Neuron (in vitro differentiated cells): Measurements from ENCODE around the gene ABCA6.

Experiments used
- H2AFZ ChIP-seq: one replicate; pipeline ENCODE4 v1.6.1; 2013; ENCODE audit warnings: low read depth, mild to moderate bottlenecking, inconsistent platforms, low read length, moderate library complexity
- H3K27me3 ChIP-seq: one replicate; pipeline ENCODE4 v1.6.1; 2013; ENCODE audit warnings: low read length; ENCODE audit not compliant: insufficient read depth
- H3K36me3 ChIP-seq: one replicate; pipeline ENCODE4 v1.6.1; 2013; ENCODE audit warnings: low read length; ENCODE audit not compliant: insufficient read depth
- H3K4me1 ChIP-seq: one replicate; pipeline ENCODE4 v1.6.1; 2013; ENCODE audit warnings: low read length; ENCODE audit not compliant: insufficient read depth
- H3K4me3 ChIP-seq: 2 replicates; pipeline ENCODE4 v1.5.1; 2013; ENCODE audit warnings: mild to moderate bottlenecking, low read length, moderate library complexity
- H3K9me3 ChIP-seq: one replicate; pipeline ENCODE4 v1.6.1; 2013; ENCODE audit warnings: low read length

Gene ABCA6

DNA sequence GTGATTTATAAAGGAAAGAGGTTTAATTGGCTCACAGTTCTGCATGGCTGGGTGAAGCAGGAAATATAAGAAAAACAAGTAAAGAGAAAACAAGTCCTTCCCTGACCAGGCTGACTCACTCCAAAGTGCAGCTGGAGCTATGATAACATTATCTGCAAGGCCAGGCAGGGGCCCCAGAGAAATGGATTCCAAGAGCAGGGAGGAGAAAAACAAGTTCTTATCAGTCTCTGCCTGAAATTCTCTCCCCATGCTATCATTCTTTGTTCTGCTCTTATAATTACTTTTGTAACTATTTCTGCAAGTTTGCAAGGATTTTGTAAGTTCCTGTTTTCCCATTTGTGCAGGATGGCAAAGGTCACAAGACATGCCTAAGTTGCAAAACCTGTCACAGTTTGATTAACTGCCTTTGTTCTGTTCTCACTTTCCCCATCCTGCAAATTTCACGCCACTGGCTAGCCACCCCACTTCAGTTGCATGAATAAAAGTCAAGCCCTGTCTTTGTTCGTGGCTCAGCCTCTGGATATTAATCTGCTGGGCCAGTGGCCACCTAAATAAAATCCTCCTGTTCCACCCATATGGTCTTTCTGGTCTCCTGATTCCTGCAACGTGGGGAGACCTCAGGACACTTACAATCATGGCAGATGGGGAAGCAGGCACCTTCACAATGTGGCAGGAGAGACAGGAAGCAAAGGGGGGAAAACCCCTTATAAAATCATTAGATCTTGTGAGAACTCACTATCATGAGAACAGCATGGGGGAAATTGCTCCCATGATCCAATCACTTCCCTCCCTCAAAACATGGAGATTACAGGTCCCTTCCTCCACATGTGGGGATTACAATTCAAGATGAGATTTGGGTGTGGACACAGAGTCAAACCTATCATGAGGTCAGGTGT is 94.1 kb downstream of the ABCA6 start:
- H3K4me3 ChIP-seq: no peak overlapping the region
- H3K36me3 ChIP-seq: no peaks in the 10 kb centered on the region
- no peak overlapping the region for H2AFZ ChIP-seq
- peaks cover 10% of the 10 kb centered on the region for H3K4me1 ChIP-seq
- no peaks in the 10 kb centered on the region for H3K27me3 ChIP-seq
- no peaks in the 10 kb centered on the region for H3K9me3 ChIP-seq

DNA sequence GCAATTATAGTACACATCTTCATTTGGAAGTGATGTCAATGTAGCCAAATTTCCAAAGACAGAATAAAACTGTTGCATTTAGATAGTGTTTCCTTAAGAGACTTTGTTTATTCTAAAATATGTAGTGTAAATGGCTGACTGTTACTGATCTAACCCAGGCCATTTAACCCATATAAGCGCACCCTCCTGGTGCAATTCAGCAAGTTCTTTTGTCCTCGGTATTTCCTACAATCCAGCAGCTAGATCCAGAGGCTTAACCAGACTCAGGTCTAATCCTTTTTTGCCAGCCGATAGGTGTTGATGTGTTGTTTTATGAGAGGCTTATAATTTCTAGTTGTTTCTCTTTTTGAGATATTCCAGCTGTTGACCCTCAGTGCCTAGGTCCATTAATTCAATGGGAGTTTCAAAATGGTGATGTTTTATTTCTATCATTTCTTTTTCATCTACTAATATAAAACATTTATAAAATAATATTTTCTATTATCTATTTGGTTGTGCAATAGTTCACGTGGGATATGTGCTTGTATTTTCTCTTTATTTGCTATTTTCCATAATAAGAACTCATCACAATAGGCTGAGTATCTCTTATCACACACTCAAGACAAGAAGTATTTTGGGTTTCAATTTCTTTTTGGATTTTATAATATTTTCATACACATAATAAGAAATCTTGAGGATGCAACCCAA is 95.4 kb downstream of the ABCA6 start:
- peaks cover 10% of the 10 kb centered on the region for H3K4me1 ChIP-seq
- H3K27me3 ChIP-seq: no peaks in the 10 kb centered on the region
- H3K9me3 ChIP-seq: no peaks in the 10 kb centered on the region
- no peak overlapping the region for H2AFZ ChIP-seq
- no peak overlapping the region for H3K4me3 ChIP-seq
- no peaks in the 10 kb centered on the region for H3K36me3 ChIP-seq

DNA sequence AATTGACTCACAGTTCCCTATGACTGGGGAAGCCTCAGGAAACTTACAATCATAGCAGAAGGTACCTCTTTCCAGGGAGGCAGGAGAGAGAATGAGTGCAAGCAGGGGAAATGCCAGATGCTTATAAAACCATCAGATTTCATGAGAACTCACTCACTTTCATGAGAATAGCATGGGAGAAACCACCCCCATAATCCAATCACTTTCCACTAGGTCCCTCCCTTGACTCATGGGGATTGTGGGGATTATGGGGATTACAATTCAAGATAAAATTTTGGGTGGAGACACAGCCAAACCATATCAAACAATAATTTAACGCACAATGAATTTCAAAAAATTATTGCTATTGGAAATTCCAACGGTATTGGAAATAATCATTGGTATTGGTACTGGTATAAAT is 96.0 kb downstream of the ABCA6 start:
- no peaks in the 10 kb centered on the region for H3K36me3 ChIP-seq
- no peak overlapping the region for H3K4me3 ChIP-seq
- no peaks in the 10 kb centered on the region for H3K27me3 ChIP-seq
- H3K9me3 ChIP-seq: no peaks in the 10 kb centered on the region
- peaks cover 7% of the 10 kb centered on the region for H3K4me1 ChIP-seq
- no peak overlapping the region for H2AFZ ChIP-seq

DNA sequence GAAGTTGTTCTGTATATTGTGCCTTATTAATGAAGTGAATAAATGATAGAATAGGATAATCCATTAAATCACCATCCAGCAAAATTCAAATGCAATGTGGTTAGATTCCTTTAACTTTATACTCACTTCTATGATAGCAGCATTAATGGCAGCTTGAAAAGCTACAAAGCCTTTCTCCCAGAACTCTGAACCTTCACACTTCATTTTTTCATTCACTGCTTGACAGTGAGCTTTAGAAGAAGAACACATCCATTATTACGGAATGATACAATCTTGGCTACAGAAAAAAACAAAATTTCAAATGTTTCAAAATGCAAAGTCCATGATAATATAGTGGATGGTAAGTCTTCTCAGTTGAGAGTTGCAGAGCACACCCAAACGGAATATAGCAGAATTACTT is 97.3 kb downstream of the ABCA6 start:
- no peak overlapping the region for H2AFZ ChIP-seq
- no peaks in the 10 kb centered on the region for H3K36me3 ChIP-seq
- H3K27me3 ChIP-seq: no peaks in the 10 kb centered on the region
- no peak overlapping the region for H3K4me3 ChIP-seq
- peaks cover 7% of the 10 kb centered on the region for H3K4me1 ChIP-seq
- no peaks in the 10 kb centered on the region for H3K9me3 ChIP-seq

DNA sequence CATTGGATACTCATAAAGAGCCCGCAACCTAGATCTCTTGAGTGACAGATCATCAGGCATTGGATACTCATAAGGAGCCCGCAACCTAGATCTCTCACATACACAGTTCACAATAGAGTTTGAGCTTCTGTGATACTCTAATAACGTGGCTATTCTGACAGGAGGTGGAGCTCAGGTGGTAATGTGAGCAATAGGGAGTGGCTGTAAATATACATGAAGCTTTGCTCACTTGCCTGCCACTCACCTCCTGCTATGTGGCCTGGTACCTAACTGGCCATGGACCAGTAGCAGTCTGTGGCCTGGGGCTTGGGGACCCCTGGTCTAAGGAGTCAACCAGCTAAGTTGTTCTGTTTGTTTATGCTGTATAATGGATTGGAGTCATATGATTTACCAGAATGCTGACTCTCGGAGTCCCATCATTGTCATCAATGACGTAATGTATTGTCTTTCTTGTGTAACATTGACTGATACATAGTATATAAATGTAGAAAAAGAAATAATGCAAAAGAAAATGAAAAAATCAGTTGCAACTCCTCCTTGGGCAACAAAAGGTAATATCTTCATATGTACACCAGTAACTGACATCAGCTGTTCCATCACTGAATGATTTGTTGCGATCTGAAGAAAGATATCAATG is 98.5 kb downstream of the ABCA6 start:
- Histone ChIP-seq H3K27me3 (no peaks in the 10 kb centered on the region), H3K4me3 (no peak overlapping the region), H3K36me3 (no peaks in the 10 kb centered on the region), H3K9me3 (no peaks in the 10 kb centered on the region), H3K4me1 (peaks cover 7% of the 10 kb centered on the region), H2AFZ (no peak overlapping the region)

DNA sequence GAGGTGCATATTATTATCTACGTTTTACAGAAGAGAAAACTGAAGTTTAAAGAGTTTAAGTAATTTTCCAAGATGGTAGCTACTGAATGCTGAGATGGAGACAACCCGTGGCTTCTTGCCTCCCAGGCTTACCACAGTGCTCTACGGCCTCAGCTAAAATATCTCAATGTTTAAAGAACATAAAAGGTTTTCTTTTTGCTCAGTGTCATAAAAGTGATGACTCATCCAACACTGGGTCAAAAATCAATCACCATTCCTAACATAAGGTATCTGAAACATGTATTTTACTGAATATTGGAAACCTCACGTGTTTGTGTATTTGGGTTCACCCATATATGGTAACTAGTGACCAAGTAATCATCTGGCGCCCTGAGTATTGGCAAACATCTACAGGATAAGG is 99.4 kb downstream of the ABCA6 start:
- H3K4me1 ChIP-seq: peaks cover 3% of the 10 kb centered on the region
- H3K4me3 ChIP-seq: no peak overlapping the region
- H3K27me3 ChIP-seq: no peaks in the 10 kb centered on the region
- no peaks in the 10 kb centered on the region for H3K9me3 ChIP-seq
- H3K36me3 ChIP-seq: no peaks in the 10 kb centered on the region
- H2AFZ ChIP-seq: no peak overlapping the region

DNA sequence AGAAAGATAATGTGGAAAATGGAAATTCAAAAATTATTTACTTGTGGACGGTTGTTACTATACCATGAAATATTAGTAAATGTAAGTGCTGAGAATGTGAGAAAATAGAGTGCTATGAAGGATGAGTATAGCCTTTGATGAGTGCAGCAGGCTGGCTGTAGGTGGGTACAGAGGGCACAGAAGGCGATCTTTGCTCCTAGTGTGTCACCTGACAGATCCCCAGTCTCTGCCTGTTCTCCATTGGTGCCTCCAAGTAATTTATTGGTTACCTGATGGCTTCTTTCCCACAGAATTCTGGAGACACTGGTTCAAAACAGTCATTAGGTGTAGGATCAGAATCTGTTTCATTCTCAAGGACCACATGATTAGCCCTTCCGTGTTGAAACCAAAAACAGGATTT is 109.9 kb downstream of the ABCA6 start:
- no peak overlapping the region for H3K4me3 ChIP-seq
- no peaks in the 10 kb centered on the region for H3K4me1 ChIP-seq
- no peaks in the 10 kb centered on the region for H3K27me3 ChIP-seq
- H3K9me3 ChIP-seq: no peaks in the 10 kb centered on the region
- H3K36me3 ChIP-seq: no peaks in the 10 kb centered on the region
- H2AFZ ChIP-seq: no peak overlapping the region

DNA sequence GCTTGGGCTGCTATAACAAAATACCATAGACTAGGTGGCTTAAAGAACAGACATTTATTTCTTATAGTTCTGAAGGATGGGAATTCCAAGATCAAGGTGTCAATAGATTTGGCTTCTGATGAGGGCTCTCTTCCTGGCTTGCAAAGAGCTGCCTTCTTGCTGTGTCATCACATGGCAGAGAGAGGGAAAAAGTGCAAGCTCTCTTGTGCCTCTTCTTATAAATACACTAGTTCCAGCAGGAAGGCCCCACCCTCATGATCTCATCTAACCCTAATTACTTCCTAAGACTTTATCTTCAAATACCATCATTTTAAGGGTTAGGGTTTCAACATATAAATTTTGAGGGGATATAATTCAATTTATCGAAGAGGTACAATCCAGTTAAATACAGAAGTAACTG is 111.5 kb downstream of the ABCA6 start:
- Histone ChIP-seq H2AFZ (no peak overlapping the region), H3K9me3 (no peaks in the 10 kb centered on the region), H3K4me1 (no peaks in the 10 kb centered on the region), H3K36me3 (no peaks in the 10 kb centered on the region), H3K27me3 (no peaks in the 10 kb centered on the region), H3K4me3 (no peak overlapping the region)
